PFSK-1 (cell line): ENCODE results near the gene PAX2.

ENCODE experiments used
- POLR2AphosphoS5 ChIP-seq: IDR thresholded peaks from 2 replicates; pipeline ENCODE4 v1.6.1; 2012; ENCODE audit warnings: low read depth, mild to moderate bottlenecking, control low read depth, low read length, moderate library complexity
- REST ChIP-seq, 2 experiments: IDR thresholded peaks; 2 replicates each; pipeline versions ENCODE4 v1.6.1 to v1.8.0; 2011 to 2012; ENCODE audit warnings: low read depth in 2 of 2, low read length in 2 of 2, control low read depth in 1 of 2, inconsistent platforms in 1 of 2, mild to moderate bottlenecking in 1 of 2, moderate library complexity in 1 of 2; ENCODE audit not compliant: insufficient read depth in 1 of 2
- SIN3A ChIP-seq: IDR thresholded peaks from 2 replicates; pipeline ENCODE4 v1.6.1; 2012; ENCODE audit warnings: mild to moderate bottlenecking, low read length, moderate library complexity, borderline replicate concordance; ENCODE audit not compliant: insufficient read depth

GRCh38 chr10:100858747-100859483 lies 113.5 kb downstream of the PAX2 start:
- no peak for TF ChIP-seq POLR2AphosphoS5
- no peak for TF ChIP-seq SIN3A
- 0 out of 4 replicates have a peak, but pooled peaks of 1 of the 2 experiments have one; percentile 32 for TF ChIP-seq REST (IDR thresholded peaks at IDR 0.05; ENCODE audit: insufficient read depth in 1 of 2, low read depth in 2 of 2, low read length in 2 of 2)
